ENCODE measurements around the gene PCP2.
A peak's percentile ranks its signal among the peaks of the same experiment; 100 is the strongest.

PCP2 gene

DNA sequence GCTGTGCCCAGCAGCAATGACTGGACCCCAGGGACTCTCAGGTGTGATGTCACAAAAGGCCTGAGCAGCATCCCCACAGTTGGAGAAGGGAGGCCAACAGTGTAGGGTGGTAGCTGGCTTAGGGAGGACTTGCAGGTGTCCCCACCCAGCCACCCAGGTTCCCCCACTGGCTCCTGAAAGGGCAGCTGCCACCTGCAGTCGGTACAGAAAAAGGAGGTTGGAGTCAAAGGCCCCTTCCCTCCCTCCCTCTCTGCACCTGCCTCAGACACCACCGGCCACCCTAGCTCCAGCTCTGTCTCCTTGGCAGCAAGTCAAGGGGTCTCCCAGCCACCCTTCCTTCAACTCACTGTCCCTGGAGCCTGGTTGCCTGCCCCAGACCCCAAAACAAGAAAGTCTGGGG is at the start of gene PCP2:
Gene PCP2, minus strand, starts transcription at position 22 of the 400 bp plus-strand sequence. CDS start 262 bp downstream, outside the sequence.
- TF ChIP-seq, protein P1, sequence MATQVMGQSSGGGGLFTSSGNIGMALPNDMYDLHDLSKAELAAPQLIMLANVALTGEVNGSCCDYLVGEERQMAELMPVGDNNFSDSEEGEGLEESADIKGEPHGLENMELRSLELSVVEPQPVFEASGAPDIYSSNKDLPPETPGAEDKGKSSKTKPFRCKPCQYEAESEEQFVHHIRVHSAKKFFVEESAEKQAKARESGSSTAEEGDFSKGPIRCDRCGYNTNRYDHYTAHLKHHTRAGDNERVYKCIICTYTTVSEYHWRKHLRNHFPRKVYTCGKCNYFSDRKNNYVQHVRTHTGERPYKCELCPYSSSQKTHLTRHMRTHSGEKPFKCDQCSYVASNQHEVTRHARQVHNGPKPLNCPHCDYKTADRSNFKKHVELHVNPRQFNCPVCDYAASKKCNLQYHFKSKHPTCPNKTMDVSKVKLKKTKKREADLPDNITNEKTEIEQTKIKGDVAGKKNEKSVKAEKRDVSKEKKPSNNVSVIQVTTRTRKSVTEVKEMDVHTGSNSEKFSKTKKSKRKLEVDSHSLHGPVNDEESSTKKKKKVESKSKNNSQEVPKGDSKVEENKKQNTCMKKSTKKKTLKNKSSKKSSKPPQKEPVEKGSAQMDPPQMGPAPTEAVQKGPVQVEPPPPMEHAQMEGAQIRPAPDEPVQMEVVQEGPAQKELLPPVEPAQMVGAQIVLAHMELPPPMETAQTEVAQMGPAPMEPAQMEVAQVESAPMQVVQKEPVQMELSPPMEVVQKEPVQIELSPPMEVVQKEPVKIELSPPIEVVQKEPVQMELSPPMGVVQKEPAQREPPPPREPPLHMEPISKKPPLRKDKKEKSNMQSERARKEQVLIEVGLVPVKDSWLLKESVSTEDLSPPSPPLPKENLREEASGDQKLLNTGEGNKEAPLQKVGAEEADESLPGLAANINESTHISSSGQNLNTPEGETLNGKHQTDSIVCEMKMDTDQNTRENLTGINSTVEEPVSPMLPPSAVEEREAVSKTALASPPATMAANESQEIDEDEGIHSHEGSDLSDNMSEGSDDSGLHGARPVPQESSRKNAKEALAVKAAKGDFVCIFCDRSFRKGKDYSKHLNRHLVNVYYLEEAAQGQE (IDR thresholded peaks at IDR 0.05; ENCODE audit: low read depth): no peak
- TF ChIP-seq NFIC (IDR thresholded peaks at IDR 0.05) (no peak), TAF1 (IDR thresholded peaks at IDR 0.05; ENCODE audit: low read depth) (no peak), FOXM1 (IDR thresholded peaks at IDR 0.05; ENCODE audit: borderline replicate concordance, low read depth) (no peak), YY1 (IDR thresholded peaks at IDR 0.05; ENCODE audit: low read depth) (no peak), TCF12 (IDR thresholded peaks at IDR 0.05; ENCODE audit: low read depth) (no peak), CREB1 (IDR thresholded peaks at IDR 0.05; ENCODE audit: low read depth) (no peak), CEBPB (IDR thresholded peaks at IDR 0.05) (no peak), EGR1 (IDR thresholded peaks at IDR 0.05) (no peak), ZBTB7A (IDR thresholded peaks at IDR 0.05; ENCODE audit: low read depth) (no peak), EP300 (IDR thresholded peaks at IDR 0.05; ENCODE audit: borderline replicate concordance) (no peak), RAD21 (IDR thresholded peaks at IDR 0.05; ENCODE audit: low read depth) (no peak), TEAD4 (IDR thresholded peaks at IDR 0.05) (no peak)
- TF ChIP-seq, protein P2, sequence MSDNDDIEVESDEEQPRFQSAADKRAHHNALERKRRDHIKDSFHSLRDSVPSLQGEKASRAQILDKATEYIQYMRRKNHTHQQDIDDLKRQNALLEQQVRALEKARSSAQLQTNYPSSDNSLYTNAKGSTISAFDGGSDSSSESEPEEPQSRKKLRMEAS (IDR thresholded peaks at IDR 0.05): no peak
- TF ChIP-seq, protein P3, sequence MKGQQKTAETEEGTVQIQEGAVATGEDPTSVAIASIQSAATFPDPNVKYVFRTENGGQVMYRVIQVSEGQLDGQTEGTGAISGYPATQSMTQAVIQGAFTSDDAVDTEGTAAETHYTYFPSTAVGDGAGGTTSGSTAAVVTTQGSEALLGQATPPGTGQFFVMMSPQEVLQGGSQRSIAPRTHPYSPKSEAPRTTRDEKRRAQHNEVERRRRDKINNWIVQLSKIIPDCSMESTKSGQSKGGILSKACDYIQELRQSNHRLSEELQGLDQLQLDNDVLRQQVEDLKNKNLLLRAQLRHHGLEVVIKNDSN (IDR thresholded peaks at IDR 0.05): no peak

DNA sequence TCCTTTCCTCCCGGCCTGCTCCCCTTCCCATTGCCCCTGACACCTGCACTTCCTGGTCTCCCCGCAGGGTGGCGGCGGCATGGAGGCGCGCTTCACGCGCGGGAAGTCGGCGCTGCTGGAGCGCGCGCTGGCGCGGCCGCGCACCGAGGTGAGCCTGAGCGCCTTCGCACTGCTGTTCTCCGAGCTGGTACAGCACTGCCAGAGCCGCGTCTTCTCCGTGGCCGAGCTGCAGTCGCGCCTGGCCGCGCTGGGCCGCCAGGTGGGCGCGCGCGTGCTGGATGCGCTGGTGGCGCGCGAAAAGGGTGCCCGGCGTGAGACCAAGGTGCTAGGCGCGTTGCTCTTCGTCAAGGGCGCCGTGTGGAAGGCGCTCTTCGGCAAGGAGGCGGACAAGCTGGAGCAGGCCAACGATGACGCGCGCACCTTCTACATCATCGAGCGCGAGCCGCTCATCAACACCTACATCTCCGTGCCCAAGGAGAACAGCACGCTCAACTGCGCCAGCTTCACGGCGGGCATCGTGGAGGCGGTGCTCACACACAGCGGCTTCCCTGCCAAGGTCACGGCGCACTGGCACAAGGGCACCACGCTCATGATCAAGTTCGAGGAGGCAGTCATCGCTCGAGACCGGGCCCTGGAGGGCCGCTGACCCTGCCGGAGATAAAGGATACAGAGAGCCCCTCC is 48.8 kb upstream of the PCP2 start:
- TF ChIP-seq, protein P2 (IDR thresholded peaks at IDR 0.05): no peak
- TF ChIP-seq TCF12 (IDR thresholded peaks at IDR 0.05; ENCODE audit: low read depth) (no peak), ZBTB7A (IDR thresholded peaks at IDR 0.05; ENCODE audit: low read depth) (no peak), YY1 (IDR thresholded peaks at IDR 0.05; ENCODE audit: low read depth) (no peak), CREB1 (IDR thresholded peaks at IDR 0.05; ENCODE audit: low read depth) (no peak), FOXM1 (IDR thresholded peaks at IDR 0.05; ENCODE audit: borderline replicate concordance, low read depth) (no peak), TEAD4 (IDR thresholded peaks at IDR 0.05) (no peak), NFIC (IDR thresholded peaks at IDR 0.05) (no peak), RAD21 (IDR thresholded peaks at IDR 0.05; ENCODE audit: low read depth) (no peak), EGR1 (IDR thresholded peaks at IDR 0.05) (no peak), EP300 (IDR thresholded peaks at IDR 0.05; ENCODE audit: borderline replicate concordance) (no peak), TAF1 (IDR thresholded peaks at IDR 0.05; ENCODE audit: low read depth) (no peak)
- TF ChIP-seq, protein P3 (IDR thresholded peaks at IDR 0.05): no peak

DNA sequence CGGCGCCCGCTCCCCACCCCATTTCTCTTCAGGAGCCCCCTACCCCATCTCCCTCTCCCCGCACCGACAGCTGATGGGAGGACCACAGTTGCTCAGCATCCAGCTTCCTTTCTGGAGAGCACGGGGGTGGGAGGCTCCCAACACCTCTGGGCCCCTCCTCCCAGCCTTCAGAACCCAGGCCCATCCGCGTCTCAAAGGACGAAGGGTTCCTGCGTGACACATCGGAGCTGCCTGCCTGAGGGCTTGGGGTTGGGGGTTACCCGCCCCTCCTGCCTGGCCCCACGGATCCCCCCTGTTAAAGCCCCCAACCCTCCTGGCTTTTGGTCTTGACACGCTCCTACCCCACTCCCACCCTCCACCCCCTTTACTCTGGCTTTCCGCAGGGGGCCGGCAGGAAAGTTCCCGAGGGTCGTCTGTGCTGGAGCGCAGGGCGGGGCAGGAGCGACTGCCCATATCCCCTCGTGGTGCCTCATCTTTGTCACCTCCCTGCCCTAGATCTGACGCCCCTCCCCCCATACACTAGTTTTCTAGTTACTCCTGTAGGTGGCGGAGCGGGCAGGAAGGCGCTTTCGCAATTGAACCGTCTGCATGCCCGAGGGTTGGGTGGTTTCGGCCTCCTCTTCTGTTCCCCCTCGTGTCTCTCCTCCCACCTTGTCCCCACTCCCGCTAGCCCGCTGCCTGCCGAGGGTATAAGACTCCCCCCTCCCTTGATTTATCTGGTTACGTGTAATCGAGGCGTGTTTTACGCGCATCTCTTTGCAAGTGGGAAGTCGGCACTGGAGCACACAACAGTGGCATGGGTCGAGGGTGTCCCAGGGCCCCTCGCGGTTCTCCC is 48.0 kb upstream of the PCP2 start:
- no peak for TF ChIP-seq TCF12 (IDR thresholded peaks at IDR 0.05; ENCODE audit: low read depth)
- peak; percentile 85 for TF ChIP-seq CEBPB (IDR thresholded peaks at IDR 0.05)
- no peak for TF ChIP-seq TAF1 (IDR thresholded peaks at IDR 0.05; ENCODE audit: low read depth)
- TF ChIP-seq RAD21 (IDR thresholded peaks at IDR 0.05; ENCODE audit: low read depth): peak; percentile 9; the same call in 1 of the 2 replicates
- TF ChIP-seq CREB1 (IDR thresholded peaks at IDR 0.05; ENCODE audit: low read depth): no peak
- TF ChIP-seq, protein P2 (IDR thresholded peaks at IDR 0.05): no peak
- TF ChIP-seq, protein P3 (IDR thresholded peaks at IDR 0.05): no peak
- TF ChIP-seq FOXM1 (IDR thresholded peaks at IDR 0.05; ENCODE audit: borderline replicate concordance, low read depth): no peak
- TF ChIP-seq, protein P1 (IDR thresholded peaks at IDR 0.05; ENCODE audit: low read depth): no peak
- no peak for TF ChIP-seq EP300 (IDR thresholded peaks at IDR 0.05; ENCODE audit: borderline replicate concordance)
- no peak for TF ChIP-seq NFIC (IDR thresholded peaks at IDR 0.05)

DNA sequence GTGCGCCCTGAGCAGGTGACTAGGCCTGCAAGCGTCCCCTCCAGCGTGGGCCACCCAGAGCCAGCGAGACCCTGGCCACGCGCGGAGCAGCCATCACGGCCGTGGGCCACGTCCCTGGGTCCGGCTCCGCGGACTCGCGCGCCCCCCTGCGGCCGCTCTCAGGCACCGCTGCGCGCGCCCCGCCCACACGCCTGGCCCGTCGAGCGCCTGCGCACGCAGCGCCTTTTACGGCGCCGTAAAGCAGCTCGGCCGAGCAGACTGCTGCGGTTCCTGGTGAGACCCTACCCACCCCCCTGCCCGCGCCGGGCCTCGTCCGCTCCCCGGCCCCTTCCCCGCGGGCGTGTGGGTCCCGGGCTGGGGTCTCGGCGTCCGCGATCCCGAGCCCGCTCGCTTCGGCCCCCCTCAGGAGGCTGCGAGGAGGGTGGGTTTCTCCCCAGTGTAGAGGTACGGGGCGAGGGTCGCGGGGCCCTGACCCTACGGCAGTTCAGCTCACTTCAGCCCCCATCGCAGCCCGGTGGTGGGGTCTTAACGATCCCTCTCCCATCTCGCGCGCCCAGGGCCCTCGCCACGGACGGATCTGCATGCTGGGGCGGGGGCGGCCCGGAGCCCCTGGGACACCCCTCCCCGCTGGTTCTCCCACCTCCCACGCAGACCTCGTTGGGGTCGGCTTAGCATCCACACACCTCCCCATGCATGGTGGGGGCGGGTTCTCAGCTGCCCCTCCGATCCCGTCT is 47.3 kb upstream of the PCP2 start, which contains the start of gene TRAPPC5:
Gene TRAPPC5, plus strand, starts transcription at position 228 of the 734 bp plus-strand sequence. CDS start 1,421 bp downstream, outside the sequence.
- TF ChIP-seq ZBTB7A (IDR thresholded peaks at IDR 0.05; ENCODE audit: low read depth) (peak; percentile 98), TCF12 (IDR thresholded peaks at IDR 0.05; ENCODE audit: low read depth) (no peak; the same call in 1 of the 2 replicates), NFIC (IDR thresholded peaks at IDR 0.05) (no peak), TEAD4 (IDR thresholded peaks at IDR 0.05) (no peak), FOXM1 (IDR thresholded peaks at IDR 0.05; ENCODE audit: borderline replicate concordance, low read depth) (no peak), YY1 (IDR thresholded peaks at IDR 0.05; ENCODE audit: low read depth) (peak; percentile 64; the same call in 1 of the 2 replicates), CEBPB (IDR thresholded peaks at IDR 0.05) (no peak), TAF1 (IDR thresholded peaks at IDR 0.05; ENCODE audit: low read depth) (peak; percentile 58; the same call in 1 of the 2 replicates), CREB1 (IDR thresholded peaks at IDR 0.05; ENCODE audit: low read depth) (no peak), EP300 (IDR thresholded peaks at IDR 0.05; ENCODE audit: borderline replicate concordance) (no peak), EGR1 (IDR thresholded peaks at IDR 0.05) (peak; percentile 68; the same call in 1 of the 2 replicates), RAD21 (IDR thresholded peaks at IDR 0.05; ENCODE audit: low read depth) (peak; percentile 84)
- TF ChIP-seq, protein P3 (IDR thresholded peaks at IDR 0.05): no peak
- TF ChIP-seq, protein P1 (IDR thresholded peaks at IDR 0.05; ENCODE audit: low read depth): no peak
- TF ChIP-seq, protein P2 (IDR thresholded peaks at IDR 0.05): no peak; the same call in 1 of the 2 replicates

Measured in Ishikawa (cell line).